HG03108 (cell line): ENCODE data around the gene CTNNAL1.
"Not testable (repeated sequence)": the region's sequence is repeated elsewhere in the genome, so short reads cannot be mapped to it uniquely, and the experiment has no call there.

Experiments used
- ATAC-seq: cut with Tn5 transposase; IDR thresholded peaks from one replicate; pipeline ENCODE4 v1.9.1; 2021; ENCODE audit warnings: moderate library complexity; ENCODE audit not compliant: unreplicated experiment

The CTNNAL1 gene, protein sequence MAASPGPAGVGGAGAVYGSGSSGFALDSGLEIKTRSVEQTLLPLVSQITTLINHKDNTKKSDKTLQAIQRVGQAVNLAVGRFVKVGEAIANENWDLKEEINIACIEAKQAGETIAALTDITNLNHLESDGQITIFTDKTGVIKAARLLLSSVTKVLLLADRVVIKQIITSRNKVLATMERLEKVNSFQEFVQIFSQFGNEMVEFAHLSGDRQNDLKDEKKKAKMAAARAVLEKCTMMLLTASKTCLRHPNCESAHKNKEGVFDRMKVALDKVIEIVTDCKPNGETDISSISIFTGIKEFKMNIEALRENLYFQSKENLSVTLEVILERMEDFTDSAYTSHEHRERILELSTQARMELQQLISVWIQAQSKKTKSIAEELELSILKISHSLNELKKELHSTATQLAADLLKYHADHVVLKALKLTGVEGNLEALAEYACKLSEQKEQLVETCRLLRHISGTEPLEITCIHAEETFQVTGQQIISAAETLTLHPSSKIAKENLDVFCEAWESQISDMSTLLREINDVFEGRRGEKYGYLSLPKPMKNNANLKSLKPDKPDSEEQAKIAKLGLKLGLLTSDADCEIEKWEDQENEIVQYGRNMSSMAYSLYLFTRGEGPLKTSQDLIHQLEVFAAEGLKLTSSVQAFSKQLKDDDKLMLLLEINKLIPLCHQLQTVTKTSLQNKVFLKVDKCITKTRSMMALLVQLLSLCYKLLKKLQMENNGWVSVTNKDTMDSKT

DNA sequence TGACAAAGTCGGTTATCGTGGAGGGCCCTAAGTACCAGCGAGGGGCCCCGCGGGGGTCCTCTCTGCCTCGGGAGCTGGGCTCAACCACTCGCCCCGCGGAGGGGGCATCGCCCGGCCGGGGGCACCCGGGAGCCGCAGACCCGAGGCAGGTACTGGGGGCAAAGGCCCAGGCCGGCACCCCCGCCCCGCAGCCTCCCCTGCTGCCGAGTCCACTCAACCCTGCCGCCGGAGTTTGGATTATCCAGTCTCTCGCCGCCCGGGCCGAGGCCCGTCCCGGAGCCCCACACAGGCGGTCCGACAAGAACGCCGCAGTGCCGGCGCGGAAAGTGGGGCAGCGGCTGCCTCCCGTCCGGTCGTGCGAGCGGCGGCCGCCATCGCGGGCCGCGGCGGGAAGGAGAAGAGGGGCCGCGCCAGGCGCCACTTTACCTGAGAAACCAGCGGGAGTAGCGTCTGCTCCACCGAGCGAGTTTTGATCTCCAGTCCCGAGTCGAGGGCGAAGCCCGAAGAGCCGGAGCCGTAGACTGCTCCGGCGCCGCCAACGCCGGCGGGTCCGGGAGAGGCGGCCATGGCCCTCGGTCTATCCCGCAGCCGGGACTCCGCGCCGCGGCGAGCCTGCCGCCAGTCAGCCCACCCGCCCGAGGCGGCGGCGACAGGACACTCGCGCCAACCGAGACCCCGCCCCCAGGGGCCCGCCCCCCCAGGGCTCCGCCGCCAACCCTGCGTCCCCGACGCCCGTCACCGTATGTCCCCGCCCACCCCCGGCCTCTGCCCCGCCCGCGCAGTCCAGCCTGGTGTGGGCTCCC lies at the start of gene CTNNAL1:
Gene CTNNAL1 (minus strand): TSS at position 624 of the 803 bp plus-strand sequence. CDS start 57 bp downstream, at position 567.
- ATAC-seq = peak; percentile 62

DNA sequence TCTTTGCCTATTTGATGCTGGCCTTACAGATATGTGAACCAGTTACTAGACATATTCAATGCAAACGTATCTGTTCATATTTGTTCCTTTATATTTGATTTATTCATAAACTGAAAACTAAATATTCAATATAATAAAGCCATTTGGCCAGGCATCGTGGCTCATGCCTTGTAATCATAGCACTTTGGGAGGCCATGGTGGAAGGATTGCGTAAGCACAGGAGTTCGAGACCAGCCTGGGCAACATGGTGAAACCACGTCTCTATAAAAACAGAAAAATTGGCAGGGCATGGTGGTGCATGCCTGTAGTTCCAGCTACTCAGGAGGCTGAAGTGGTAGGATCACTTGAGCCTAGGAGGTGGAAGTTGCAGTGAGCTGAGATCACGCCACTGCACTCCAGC lies 49.2 kb upstream of the CTNNAL1 start:
- ATAC-seq = no peak

DNA sequence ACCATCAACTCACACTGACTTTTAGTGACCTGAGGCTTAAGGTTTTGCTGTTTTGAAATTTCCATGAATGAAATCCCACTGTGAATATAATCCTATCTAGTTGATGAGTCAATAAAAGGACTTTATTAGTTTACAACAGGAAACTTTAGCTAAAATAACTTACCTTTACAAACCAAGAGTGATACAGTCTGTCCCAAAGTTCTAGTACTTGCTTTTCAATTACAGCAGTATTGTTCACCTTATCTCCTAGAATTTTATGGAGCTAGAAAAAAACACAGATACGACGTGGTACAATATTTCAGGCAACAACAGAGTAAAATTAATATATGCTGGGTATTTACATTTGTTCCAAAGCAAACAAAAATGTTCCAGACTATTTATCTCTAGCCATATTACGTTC lies 46.9 kb upstream of the CTNNAL1 start:
- ATAC-seq = no peak

DNA sequence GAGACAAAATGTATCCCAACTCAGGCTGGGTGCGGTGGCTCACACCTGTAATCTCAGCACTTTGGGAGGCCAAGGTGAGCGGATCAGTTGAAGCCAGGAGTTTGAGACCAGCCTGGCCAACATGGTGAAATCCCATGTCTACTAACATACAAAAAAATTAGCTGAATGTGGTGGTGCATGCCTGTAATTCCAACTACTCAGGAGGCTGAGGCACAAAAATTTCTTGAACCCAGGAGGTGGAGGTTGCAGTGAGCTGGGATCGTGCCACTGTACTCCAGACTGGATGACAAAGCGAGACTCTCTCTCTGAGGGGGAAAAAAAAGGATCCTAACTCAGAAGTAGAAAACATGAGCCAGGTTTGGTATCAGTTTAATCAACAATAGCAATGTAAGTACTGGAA lies 39.8 kb upstream of the CTNNAL1 start:
- ATAC-seq = not testable (repeated sequence)

DNA sequence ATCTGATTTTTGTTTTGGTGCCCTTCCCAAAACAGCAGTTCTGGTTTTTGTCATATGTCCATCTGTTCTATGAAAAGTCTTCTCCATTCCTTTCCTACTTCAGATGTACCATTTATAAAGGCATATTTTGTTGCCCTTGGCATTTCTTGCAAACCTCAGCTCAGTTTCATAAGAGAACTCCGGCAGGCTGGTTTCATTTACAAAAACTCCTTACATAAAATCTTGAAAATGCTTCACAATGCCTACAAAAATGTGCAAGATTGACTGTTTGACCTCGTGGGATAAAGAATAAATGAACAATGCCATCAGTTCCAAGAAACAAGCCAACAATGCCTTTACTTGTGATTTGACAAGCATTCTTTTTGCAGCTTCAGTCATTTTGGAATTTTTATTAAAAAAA lies 39.1 kb upstream of the CTNNAL1 start:
- no peak for ATAC-seq

DNA sequence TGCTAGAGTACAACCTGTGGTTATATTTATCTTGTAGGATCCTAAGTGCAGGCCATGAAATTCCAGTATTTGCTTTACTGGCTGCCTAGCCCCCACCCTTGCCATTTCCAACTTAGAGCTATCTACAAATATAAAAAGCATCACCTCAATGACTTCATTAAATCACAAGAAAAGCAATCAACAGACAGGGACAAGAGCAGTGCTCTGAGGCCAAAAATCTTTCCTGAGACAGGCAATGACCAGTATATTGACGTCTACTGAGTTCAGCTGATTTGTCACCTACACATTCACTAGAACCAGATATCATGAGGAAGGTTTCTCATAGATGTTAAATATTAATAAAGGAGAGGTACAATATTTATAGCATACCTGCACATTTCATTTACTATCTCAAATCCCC lies 38.4 kb upstream of the CTNNAL1 start:
- ATAC-seq = no peak

DNA sequence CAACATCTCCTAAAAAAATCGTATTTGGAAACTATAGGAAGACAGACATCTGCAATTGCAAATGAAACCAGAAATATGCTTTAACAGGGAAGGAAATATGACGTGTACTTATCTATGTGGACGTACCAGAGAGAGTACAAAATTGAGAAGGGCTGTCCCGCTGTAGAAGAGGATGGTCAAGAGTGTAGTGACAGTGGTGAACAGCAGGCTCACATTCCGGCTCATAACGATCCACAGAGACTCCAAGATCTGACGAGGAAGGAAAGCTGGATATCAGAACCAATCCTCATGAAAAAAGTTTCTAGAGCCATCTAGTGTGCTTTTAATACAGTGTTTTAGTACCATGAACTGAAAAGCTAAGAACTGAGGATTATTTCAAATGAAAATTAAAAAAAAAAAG lies 37.1 kb upstream of the CTNNAL1 start:
- no peak for ATAC-seq

DNA sequence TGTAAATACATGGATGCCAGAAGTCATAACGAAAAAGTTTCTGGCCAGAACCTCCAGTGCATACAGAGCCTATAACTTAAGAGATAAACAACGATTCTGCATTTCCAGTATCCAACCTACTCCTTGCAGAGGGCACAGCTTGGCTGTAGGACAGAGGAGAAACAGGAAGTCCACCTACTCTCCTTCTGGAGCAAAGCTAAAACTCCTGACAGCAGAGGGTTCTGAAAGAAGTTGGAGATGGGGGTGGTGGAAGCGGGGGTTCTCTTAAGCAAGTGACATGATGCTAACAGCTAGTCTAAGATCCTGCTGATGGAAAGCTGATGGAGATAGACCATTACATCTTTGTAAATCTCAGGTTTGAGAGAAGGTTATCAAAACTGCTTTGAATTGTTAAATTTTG lies 35.5 kb upstream of the CTNNAL1 start:
- no peak for ATAC-seq

DNA sequence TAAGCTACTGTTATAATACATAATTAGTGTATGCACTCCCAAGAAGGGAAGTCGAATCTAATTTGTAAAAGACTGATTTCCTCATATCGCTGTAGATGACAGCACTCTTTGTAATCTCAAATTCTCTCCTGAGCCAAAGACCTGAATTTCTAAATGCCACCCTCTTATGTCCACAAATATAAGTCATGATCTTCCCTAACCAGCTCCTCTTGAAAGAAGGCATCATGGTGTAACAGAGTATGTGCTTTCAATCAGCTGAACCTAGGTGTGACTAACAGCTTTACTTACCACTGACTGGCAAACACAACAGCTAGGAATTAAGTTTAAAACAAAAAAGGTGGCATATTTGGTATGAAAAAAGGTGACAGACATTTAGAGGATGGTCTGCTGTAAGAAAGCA lies 34.0 kb upstream of the CTNNAL1 start:
- no peak for ATAC-seq

DNA sequence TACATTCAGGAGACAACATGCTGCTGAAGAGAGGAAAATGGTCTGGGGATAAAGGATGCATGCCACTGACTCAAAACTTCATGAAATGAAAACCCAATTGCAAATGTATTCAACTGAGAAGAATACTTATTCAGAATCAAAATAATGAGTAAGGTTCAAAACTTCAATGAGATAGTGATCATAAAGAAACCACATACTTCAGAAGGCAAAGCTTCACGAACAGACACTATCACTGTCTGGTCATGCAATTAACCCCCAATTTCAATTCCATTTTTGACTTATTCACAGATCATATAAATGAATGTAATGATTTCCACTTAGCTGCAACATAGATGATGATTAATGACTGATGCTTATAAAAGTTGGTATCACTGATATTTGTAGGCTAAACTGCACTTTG lies 33.0 kb upstream of the CTNNAL1 start:
- ATAC-seq = no peak

DNA sequence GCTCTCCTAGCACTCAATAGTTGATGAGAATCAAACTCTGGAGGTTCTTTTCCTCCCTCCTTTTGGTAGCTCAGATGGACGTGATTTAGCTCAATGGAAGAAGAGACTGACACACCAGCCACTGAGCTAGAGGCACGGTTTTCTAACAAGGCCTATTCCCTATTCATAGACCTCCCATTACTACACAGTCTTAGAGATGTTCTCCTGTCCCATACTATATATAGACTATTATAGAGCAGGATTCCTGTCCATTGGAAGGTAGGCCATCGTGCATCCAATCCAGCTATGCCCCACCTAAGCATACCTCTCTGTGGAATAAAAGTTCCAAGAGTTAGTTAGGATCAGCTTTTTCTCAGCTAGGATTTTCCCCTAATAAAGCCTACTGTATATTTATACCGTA lies 30.3 kb upstream of the CTNNAL1 start:
- no peak for ATAC-seq

DNA sequence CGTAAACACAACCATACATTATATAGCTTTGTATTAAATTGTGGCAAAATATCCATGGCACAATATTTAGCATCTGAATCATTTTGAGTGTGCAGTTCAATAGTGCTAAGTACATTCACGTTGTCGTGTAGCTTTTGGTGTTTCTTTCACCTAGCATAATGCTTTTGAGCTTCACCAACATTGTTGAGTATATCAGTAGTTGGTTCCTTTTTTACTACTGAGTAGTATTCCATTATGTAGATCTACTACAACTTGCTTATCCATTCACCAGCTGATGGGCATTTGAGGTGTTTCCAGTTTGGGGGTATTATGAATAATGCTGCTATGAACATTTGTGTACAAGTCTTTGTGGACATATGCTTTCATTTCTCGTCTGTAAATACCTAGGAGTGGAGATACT lies 27.3 kb upstream of the CTNNAL1 start:
- ATAC-seq = no peak

DNA sequence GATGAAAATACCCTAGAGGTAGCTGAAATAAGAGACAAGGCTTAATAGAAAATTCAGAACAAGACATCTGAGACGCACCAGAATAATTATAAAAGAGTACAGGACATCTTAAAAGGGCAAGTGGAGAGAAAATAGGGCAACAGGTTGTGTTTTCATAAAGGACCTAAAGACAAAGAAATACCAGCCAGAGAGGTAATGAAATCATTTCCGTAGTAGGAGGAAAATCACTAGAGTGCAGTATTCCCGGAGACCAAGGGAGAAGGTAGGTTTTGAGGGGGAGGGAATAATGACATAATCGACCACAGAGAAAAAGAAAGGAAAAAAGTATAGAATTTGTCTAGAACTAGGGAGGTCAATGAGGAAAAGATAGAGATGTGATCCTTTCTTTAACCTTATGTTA lies 26.2 kb upstream of the CTNNAL1 start:
- ATAC-seq = no peak

DNA sequence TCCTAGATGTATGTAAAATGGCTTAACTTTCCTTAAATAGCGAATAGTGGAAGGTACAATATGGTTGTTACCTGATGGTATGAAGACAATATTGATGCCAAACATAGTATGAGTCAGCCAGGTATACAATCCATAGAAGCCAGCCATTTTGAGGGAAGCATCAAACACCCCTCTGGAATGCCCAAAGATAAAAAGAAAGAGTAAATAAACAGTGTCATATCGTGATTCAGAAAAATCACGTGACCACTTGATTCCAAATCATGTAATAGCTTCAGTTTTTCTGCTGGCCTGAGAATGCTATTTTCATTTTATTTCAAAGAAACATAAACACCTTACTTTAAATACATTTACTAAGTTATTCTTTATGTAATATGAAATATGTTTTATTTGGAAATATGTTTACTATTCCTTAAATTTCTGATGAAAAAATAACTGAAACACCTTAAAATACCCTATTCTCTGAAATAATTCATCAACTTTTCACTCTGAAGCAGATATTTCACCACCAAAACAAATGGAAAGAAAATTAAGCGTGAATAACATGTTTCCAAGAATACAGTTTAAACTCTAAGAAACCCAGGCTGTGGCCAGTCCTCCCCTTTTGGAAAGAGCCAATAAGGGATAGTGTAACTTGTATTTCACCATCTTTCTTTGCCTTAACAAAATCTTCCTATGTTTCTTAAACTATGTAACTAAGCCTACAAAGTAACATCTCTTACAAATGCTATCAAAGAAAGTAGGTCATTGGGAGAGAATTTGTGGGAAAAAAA lies 24.8 kb upstream of the CTNNAL1 start:
- no peak for ATAC-seq

DNA sequence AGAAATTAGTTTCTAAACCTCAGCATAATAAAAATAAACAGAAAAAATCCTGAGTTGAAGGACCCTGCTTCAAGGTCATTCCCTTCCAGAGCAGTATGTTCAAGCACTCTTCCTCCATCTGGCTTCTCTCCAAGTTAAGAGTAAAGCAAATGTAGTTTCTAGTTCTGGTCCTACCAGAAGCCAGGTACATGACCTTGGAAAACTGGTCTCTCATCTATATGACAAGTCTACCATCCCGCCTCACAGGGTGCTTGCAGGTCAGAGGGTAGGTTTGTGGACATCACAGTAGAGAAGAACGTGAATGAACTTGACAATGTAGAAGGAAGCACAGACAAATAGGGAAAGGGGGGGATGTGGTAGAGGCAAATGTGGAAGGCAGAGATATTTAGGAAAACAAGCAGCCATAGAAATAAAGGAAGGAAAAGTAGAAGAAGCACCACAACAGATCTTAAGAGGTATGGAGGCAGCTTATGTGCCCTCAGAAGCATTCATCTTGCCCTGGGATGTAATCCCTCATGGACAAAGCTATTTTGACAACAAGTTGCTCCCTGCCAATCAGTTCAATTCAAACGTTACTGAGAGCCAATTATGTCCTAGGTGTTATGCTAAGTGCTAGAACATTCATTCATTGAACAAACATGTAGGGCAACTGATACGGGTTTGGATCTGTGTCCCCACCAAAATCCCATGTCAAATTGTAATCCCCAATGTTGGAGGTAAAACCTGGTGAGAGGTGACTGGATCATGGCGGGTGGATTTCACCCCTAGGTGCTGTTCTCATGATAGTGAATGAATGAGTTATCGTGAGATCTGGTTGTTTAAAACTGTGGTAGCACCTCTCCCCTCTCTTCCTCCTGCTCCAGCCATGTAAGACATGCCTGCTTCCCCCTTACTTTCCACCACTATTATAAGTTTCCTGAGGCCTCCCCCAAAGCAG lies 23.7 kb upstream of the CTNNAL1 start:
- no peak for ATAC-seq

DNA sequence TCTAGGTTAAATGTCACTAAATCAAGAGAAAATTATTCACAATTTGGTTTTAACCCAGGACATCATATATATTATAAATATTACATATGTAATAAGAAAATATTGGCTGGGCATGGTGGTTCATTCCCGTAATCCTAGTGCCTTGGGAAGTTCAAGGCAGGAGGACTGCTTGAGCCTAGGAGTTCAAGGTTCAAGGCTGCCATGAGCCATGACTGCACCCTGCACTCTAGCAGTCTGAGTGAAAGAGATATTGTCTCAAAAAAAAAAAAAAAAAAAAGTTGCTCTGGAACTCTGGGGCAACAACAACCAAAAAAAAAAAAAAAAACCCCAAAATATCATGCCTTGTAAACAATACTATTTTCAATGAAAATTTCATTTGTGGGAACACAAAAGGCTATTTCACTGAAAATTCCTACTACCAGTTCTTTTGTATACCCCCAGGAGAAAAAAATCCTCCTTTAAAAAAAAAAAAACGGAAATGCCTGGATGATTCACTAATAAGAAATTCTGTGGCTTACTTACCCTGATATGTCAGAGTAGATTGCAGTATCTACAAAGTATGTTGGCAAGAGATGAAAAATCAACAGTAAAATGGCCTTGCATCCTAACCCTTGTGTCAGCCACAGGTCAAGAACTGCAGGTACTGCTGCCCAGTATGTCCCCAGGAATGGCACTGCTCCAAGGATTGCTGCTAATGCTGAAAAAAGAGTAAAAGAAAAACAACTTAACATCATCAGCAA lies 22.6 kb upstream of the CTNNAL1 start:
- no peak for ATAC-seq

DNA sequence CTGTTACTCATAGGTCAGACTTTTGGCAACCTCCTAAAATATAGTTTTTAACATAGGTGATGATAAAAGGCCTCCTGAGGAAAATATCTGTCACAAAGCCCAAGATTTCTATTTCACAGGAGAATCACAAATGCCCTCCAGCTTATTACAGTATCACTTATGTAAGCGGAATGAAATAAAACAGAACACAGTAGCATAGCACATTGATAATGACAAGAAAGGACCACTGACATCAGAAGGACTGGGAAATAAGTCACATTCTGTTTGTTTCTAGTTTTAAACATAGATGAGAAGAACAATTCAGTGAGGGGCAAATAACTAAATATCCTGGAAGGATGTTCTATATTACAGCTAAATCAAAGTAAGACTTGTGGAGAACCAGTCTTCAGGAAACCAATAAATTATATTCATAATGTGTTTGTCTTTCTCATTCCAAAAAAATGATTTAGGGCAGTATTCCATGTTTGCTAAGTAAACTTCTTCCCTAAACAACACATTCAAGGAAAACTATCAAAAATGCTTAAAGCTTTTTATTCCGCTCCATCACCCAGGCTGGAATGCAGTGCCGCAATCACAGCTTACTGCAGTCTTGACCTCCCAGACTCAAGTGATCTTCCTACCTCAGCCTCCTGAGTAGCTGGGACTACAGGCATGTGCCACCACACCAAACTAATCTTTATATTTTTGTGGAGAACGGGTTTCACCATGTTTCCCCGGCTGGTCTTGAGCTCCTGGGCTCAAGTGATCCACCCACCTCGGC lies 20.8 kb upstream of the CTNNAL1 start:
- no peak for ATAC-seq

DNA sequence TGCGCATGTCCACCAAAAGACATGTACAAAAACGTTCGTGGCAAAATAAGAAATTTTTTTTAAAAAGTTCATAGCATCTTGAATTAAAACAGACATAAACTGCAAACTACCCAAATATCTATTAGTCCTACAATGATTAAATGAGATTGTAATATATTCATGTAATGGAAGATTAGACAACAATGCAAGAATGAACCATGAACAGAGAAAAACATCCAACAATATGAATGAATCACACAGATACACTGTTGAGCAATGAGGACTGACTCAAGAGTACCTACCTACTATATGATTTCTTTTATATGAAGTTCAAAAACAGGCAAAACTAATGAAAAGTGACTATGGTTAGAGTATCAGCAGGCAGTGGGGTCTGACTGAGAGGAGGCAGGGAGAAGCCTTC lies 17.9 kb upstream of the CTNNAL1 start:
- ATAC-seq = no peak
